LNCAP (cell line): ENCODE data around the gene COMT.

Experiments used
- CTCF ChIP-seq: fragments of 450-650 bp; IDR thresholded peaks from 2 replicates; pipeline ENCODE4 v1.5.1; 2017; ENCODE audit warnings: mild to moderate bottlenecking

Gene COMT

GRCh38 chr22:20011993-20012740 lies 70.6 kb downstream of the COMT start:
- TF ChIP-seq CTCF = no peak

- no peak for TF ChIP-seq CTCF
These were observed 71.3 kb downstream of the COMT start for GRCh38 chr22:20012741-20013331.

DNA sequence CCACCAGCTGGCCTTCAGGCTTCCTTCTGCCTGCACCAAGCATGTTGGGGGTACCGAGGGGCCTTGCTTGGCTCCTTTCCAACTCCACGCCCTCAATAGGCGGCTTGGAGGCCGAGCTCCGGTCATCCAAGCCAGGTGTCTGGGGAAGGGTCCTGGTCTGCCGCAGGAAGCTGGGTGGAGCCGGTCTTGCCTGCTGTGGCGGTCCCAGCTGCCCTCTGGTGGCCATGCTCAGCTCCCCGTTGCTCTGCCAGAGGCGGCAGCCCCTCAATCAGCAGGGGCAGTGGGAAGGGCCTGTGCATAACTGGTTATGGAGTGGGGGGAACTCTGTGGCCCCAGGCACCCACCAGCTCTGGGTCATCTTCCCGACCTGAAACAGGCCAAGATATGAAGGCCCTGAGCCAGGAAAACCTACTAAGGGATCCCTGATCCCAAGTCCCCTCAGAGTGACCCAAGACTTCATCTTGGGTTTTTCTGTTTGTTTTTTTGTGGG lies 71.9 kb downstream of the COMT start:
- TF ChIP-seq CTCF = peak; percentile 35; the same call in 1 of the 2 replicates

- no peak for TF ChIP-seq CTCF
These were observed 73.1 kb downstream of the COMT start for GRCh38 chr22:20014526-20015186.

DNA sequence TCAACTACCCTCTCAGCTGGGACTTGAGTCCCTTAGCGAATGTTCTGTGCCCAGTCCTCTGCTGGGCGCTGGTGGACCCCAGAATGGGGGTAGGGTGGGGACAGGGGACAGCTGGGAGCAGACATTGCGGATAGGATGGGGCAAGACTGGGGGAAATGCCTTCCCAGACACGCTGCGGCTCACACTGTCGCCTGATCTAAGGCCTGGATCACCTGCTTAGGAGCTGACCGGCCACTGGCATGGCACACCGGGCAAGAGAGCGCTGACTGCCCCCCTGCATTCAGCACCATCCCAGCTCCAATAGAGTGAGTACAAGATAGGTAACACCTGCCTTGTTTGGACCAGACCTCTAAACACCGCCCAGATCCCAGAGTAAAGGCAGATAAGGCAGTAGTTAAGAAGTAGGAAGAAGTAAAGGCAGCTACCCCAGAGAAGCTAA lies 73.6 kb downstream of the COMT start:
- TF ChIP-seq CTCF = no peak

- TF ChIP-seq CTCF = no peak
These were observed 74.6 kb downstream of the COMT start for GRCh38 chr22:20015971-20016733.
